GM18499 (cell line): ENCODE data around the gene KCTD21.

ENCODE experiments used
- ATAC-seq: cut with Tn5 transposase; IDR thresholded peaks from one replicate; pipeline ENCODE4 v1.9.1; 2021; ENCODE audit warnings: moderate number of reproducible peaks; ENCODE audit not compliant: insufficient read depth, unreplicated experiment

Gene KCTD21

GRCh38 chr11:78202733-78203167 lies 14.3 kb upstream of the KCTD21 start:
- no peak for ATAC-seq

- ATAC-seq = no peak
Measured at GRCh38 chr11:78201096-78201818, 12.8 kb upstream of the KCTD21 start.

- no peak for ATAC-seq
Measured at GRCh38 chr11:78200553-78200952, 12.1 kb upstream of the KCTD21 start.

GRCh38 chr11:78200061-78200460 lies 11.6 kb upstream of the KCTD21 start:
- no peak for ATAC-seq

GRCh38 chr11:78199653-78200015 lies 11.2 kb upstream of the KCTD21 start:
- ATAC-seq = no peak

GRCh38 chr11:78199015-78199652 lies 10.7 kb upstream of the KCTD21 start:
- ATAC-seq = no peak

GRCh38 chr11:78197816-78198215 lies 9.4 kb upstream of the KCTD21 start:
- no peak for ATAC-seq

- ATAC-seq = no peak
Measured at GRCh38 chr11:78196661-78197091, 8.2 kb upstream of the KCTD21 start.

GRCh38 chr11:78195917-78196560 lies 7.6 kb upstream of the KCTD21 start:
- ATAC-seq = no peak

GRCh38 chr11:78194490-78194889 lies 6.1 kb upstream of the KCTD21 start:
- no peak for ATAC-seq

- ATAC-seq = no peak
Measured at GRCh38 chr11:78193806-78194205, 5.4 kb upstream of the KCTD21 start.

- ATAC-seq = no peak
Measured at GRCh38 chr11:78192911-78193351, 4.5 kb upstream of the KCTD21 start.

- no peak for ATAC-seq
Measured at GRCh38 chr11:78192223-78192719, 3.8 kb upstream of the KCTD21 start.

- no peak for ATAC-seq
Measured at GRCh38 chr11:78190871-78191538, 2.6 kb upstream of the KCTD21 start.

- ATAC-seq = no peak
Measured at GRCh38 chr11:78190374-78190773, 1.9 kb upstream of the KCTD21 start.

GRCh38 chr11:78189851-78190250 lies 1.4 kb upstream of the KCTD21 start:
- no peak for ATAC-seq

- ATAC-seq = no peak
Measured at GRCh38 chr11:78189174-78189724, 823 bp upstream of the KCTD21 start.

- ATAC-seq = peak; percentile 23
Measured at GRCh38 chr11:78187366-78188285, 800 bp downstream of the KCTD21 start.

GRCh38 chr11:78181185-78181584 lies 7.2 kb downstream of the KCTD21 start:
- ATAC-seq = no peak
